Endothelial cell (in vitro differentiated cells): ENCODE data around the gene SORCS1. TPM values are rescaled to one million over a fixed set of nuclear protein-coding genes. Genes with fewer than 3 reads are reported as not detected.

ENCODE experiments used
- DNase-seq: peaks from one replicate; pipeline ENCODE4 v3.0.0; 2021; ENCODE audit warnings: low spot score
- H3K27ac Mint-ChIP-seq: one replicate; pipeline ENCODE4 v1.8.0; 2021; ENCODE audit warnings: mixed read lengths, inconsistent platforms; ENCODE audit not compliant: unreplicated experiment
- H3K27me3 Mint-ChIP-seq: one replicate; pipeline ENCODE4 v1.8.0; 2021; ENCODE audit warnings: mild to moderate bottlenecking, moderate library complexity, mixed read lengths, inconsistent platforms; ENCODE audit not compliant: unreplicated experiment
- H3K36me3 Mint-ChIP-seq: one replicate; pipeline ENCODE4 v1.8.0; 2021; ENCODE audit warnings: mild to moderate bottlenecking, low read depth, mixed read lengths, inconsistent platforms; ENCODE audit not compliant: unreplicated experiment
- H3K4me1 Mint-ChIP-seq: one replicate; pipeline ENCODE4 v1.8.0; 2021; ENCODE audit warnings: mild to moderate bottlenecking, mixed read lengths, inconsistent platforms; ENCODE audit not compliant: unreplicated experiment
- H3K4me3 Mint-ChIP-seq: one replicate; pipeline ENCODE4 v1.8.0; 2021; ENCODE audit warnings: mild to moderate bottlenecking, mixed read lengths, inconsistent platforms; ENCODE audit not compliant: unreplicated experiment
- H3K9me3 Mint-ChIP-seq: one replicate; pipeline ENCODE4 v1.8.0; 2021; ENCODE audit warnings: mixed read lengths, inconsistent platforms; ENCODE audit not compliant: unreplicated experiment
- CTCF ChIP-seq: fragments of 200-600 bp; sonication (generic); IDR thresholded peaks from one replicate; pipeline ENCODE4 v1.5.0; 2021; ENCODE audit warnings: antibody characterized with exemption; ENCODE audit not compliant: unreplicated experiment
- total RNA-seq: library from RNA; stranded (reverse); fragmentation: NEBNext Ultra II Directional; extraction: Animal tissue kit (Norgen Biotek cat#: 25700); gene quantifications from one replicate; pipeline ENCODE4 v1.2.1, GENCODE V29; 2021; ENCODE audit not compliant: unreplicated experiment

SORCS1 gene
- total RNA-seq, 1 donor from 2014 or later, result 0.56 TPM

GRCh38 chr10:106971411-106971831 lies 193.1 kb downstream of the SORCS1 start:
- no peaks in the 10 kb centered on the region for H3K36me3 Mint-ChIP-seq
- no peak for TF ChIP-seq CTCF
- H3K27ac Mint-ChIP-seq, result no peak overlapping the region
- H3K4me3 Mint-ChIP-seq, result no peak overlapping the region
- H3K27me3 Mint-ChIP-seq, result peaks cover 2% of the 10 kb centered on the region
- DNase-seq, result no peak
- H3K4me1 Mint-ChIP-seq, result no peaks in the 10 kb centered on the region
- H3K9me3 Mint-ChIP-seq, result no peaks in the 10 kb centered on the region

- Mint-ChIP-seq H3K27ac (no peak overlapping the region), H3K4me3 (no peak overlapping the region)
- no peak for TF ChIP-seq CTCF
Measured at GRCh38 chr10:106967452-106967851, 197.1 kb downstream of the SORCS1 start.

GRCh38 chr10:106960812-106961211 lies 203.7 kb downstream of the SORCS1 start:
- Mint-ChIP-seq H3K4me3 (no peak overlapping the region), H3K4me1 (peaks cover 3% of the 10 kb centered on the region), H3K36me3 (no peaks in the 10 kb centered on the region), H3K27ac (no peak overlapping the region), H3K27me3 (no peaks in the 10 kb centered on the region), H3K9me3 (no peaks in the 10 kb centered on the region)
- no peak for TF ChIP-seq CTCF
- no peak for DNase-seq

More at GRCh38 chr10:106967452-106967851, 197.1 kb downstream of the SORCS1 start:
- no peaks in the 10 kb centered on the region for H3K36me3 Mint-ChIP-seq
- H3K4me1 Mint-ChIP-seq, result no peaks in the 10 kb centered on the region
- no peaks in the 10 kb centered on the region for H3K27me3 Mint-ChIP-seq
- DNase-seq, result no peak
- H3K9me3 Mint-ChIP-seq, result no peaks in the 10 kb centered on the region

GRCh38 chr10:106959521-106959920 lies 205.0 kb downstream of the SORCS1 start:
- Mint-ChIP-seq H3K9me3 (no peaks in the 10 kb centered on the region), H3K4me1 (peaks cover 3% of the 10 kb centered on the region), H3K36me3 (no peaks in the 10 kb centered on the region), H3K27me3 (no peaks in the 10 kb centered on the region), H3K27ac (no peak overlapping the region), H3K4me3 (no peak overlapping the region)
- TF ChIP-seq CTCF, result no peak
- no peak for DNase-seq

- Mint-ChIP-seq H3K4me3 (no peak overlapping the region), H3K27me3 (no peaks in the 10 kb centered on the region), H3K9me3 (no peaks in the 10 kb centered on the region), H3K4me1 (peaks cover 3% of the 10 kb centered on the region), H3K36me3 (no peaks in the 10 kb centered on the region), H3K27ac (no peak overlapping the region)
- TF ChIP-seq CTCF, result no peak
- no peak for DNase-seq
Measured at GRCh38 chr10:106958589-106959361, 205.7 kb downstream of the SORCS1 start.
